HCT116 (cell line): Measurements from ENCODE around the gene IGFBPL1. TPM values are rescaled to one million over a fixed set of nuclear protein-coding genes. Genes with fewer than 3 reads are reported as not detected.

ENCODE experiments used
- ATAC-seq: fragments of 200-7000 bp; cut with Tn5 transposase; 2 replicates; pipeline ENCODE4 v1.9.1; 2020; ENCODE audit warnings: mild to moderate bottlenecking, moderate library complexity
- BruUV-seq: library from RNA; stranded (reverse); fragments of 400-500 nt; replicated peaks from 2 replicates; lab custom pipeline; 2021; lab: Mats Ljungman, UMichigan
- CTCF ChIA-PET: fragments of 300-600 bp; sonication (Branson Sonifier 250); formaldehyde crosslinking; loops from one replicate; lab custom pipeline; 2021; ENCODE audit warnings: antibody characterized with exemption; lab: Charles Lee
- POLR2A ChIA-PET: fragments of 300-600, 350-600 bp; sonication (Branson Sonifier 250); formaldehyde crosslinking; loops from one replicate; lab custom pipeline; 2021; ENCODE audit warnings: antibody characterized with exemption; lab: Charles Lee
- RAD21 ChIA-PET, 2 experiments: fragments of 300-600 bp; sonication (Branson Sonifier 250); formaldehyde crosslinking; loops; one replicate each; lab custom pipeline; 2023; ENCODE audit warnings: low total read pairs in 2 of 2; ENCODE audit not compliant: uncharacterized antibody in 2 of 2, unreplicated experiment in 2 of 2, low non-redundant PET in 1 of 2; lab: Charles Lee
- DNase-seq: peaks from one replicate; pipeline ENCODE4 v3.0.0-alpha.2; 2010; ENCODE audit warnings: low read depth, low spot score
- H2AFZ ChIP-seq: fragments of 200-600 bp; shearing (Covaris generic), sonication (generic); 2 replicates; pipeline ENCODE4 v1.6.1; 2017; ENCODE audit warnings: low read depth, mixed run types, mixed read lengths, antibody characterized with exemption, low read length; ENCODE audit not compliant: poor library complexity, severe bottlenecking
- H3K27ac ChIP-seq: 2 replicates; pipeline ENCODE4 v1.5.1; 2012; ENCODE audit warnings: low read depth, low read length
- H3K27me3 ChIP-seq: fragments of 200-600 bp; sonication (generic); 2 replicates; pipeline ENCODE4 v1.6.1; 2016; ENCODE audit warnings: mixed run types, low read length, mixed read lengths; ENCODE audit not compliant: insufficient read depth
- H3K36me3 ChIP-seq, 2 experiments: fragments of 200-500 bp in 1 of 2; fragments of 200-600 bp in 1 of 2; sonication (Bioruptor generic) in 1 of 2; sonication (generic) in 1 of 2; 2 replicates each; pipeline versions ENCODE4 v1.5.1 to v1.6.1; 2014 to 2016; ENCODE audit warnings: low read length in 2 of 2, inconsistent platforms in 1 of 2, mixed read lengths in 1 of 2, mixed run types in 1 of 2; ENCODE audit not compliant: insufficient read depth in 2 of 2, control insufficient read depth in 1 of 2
- H3K4me1 ChIP-seq, 2 experiments: fragments of 200-600 bp in 1 of 2; sonication (generic) in 1 of 2; 2 replicates each; pipeline versions ENCODE4 v1.5.1 to v1.6.1; 2012 to 2017; ENCODE audit warnings: low read length in 2 of 2, inconsistent platforms in 1 of 2, mild to moderate bottlenecking in 1 of 2, mixed read lengths in 1 of 2, mixed run types in 1 of 2, moderate library complexity in 1 of 2; ENCODE audit not compliant: insufficient read depth in 2 of 2, control insufficient read depth in 1 of 2
- H3K4me2 ChIP-seq: fragments of 200-600 bp; sonication (generic); 2 replicates; pipeline ENCODE4 v1.6.1; 2017; ENCODE audit warnings: mixed run types, low read length, mixed read lengths
- H3K4me3 ChIP-seq, 2 experiments: fragments of 200-600 bp in 1 of 2; sonication (generic) in 1 of 2; replicated peaks in 1 of 2; 2 replicates each; pipeline ENCODE4 v1.5.1; 2011 to 2016; ENCODE audit warnings: low read length in 2 of 2, control low read depth in 1 of 2, low read depth in 1 of 2, mild to moderate bottlenecking in 1 of 2, mixed read lengths in 1 of 2, mixed run types in 1 of 2
- H3K79me2 ChIP-seq: fragments of 200-600 bp; sonication (generic); 2 replicates; pipeline ENCODE4 v1.6.1; 2017; ENCODE audit warnings: mild to moderate bottlenecking, mixed run types, low read length, moderate library complexity, mixed read lengths; ENCODE audit not compliant: insufficient read depth
- H3K9ac ChIP-seq: fragments of 200-600 bp; sonication (generic); 2 replicates; pipeline ENCODE4 v1.6.1; 2016; ENCODE audit warnings: low read length, mixed read lengths
- H3K9me2 ChIP-seq: fragments of 200-600 bp; sonication (generic), shearing (Covaris generic); 2 replicates; pipeline ENCODE4 v1.6.1; 2017; ENCODE audit warnings: mixed run types, mild to moderate bottlenecking, moderate library complexity; ENCODE audit not compliant: insufficient read depth
- H3K9me3 ChIP-seq, 2 experiments: fragments of 200-500 bp in 1 of 2; fragments of 200-600 bp in 1 of 2; sonication (Bioruptor generic) in 1 of 2; sonication (generic) in 1 of 2; 2 replicates each; pipeline ENCODE4 v1.6.1; 2014 to 2017; ENCODE audit warnings: low read length in 2 of 2, mixed read lengths in 2 of 2, inconsistent platforms in 1 of 2, low read depth in 1 of 2, mild to moderate bottlenecking in 1 of 2, mixed run types in 1 of 2, moderate library complexity in 1 of 2; ENCODE audit not compliant: control insufficient read depth in 1 of 2, insufficient read depth in 1 of 2
- H4K20me1 ChIP-seq: fragments of 200-600 bp; sonication (generic), shearing (Covaris generic); 2 replicates; pipeline ENCODE4 v1.6.1; 2017; ENCODE audit warnings: mixed run types, mild to moderate bottlenecking, moderate library complexity; ENCODE audit not compliant: insufficient read depth
- EGR1 ChIP-seq: IDR thresholded peaks from 2 replicates; pipeline ENCODE4 v1.6.1; 2012; ENCODE audit warnings: low read depth
- EZH2phosphoT487 ChIP-seq: fragments of 200-600 bp; IDR thresholded peaks from 2 replicates; pipeline ENCODE4 v1.6.1; 2018; ENCODE audit warnings: antibody characterized with exemption, borderline replicate concordance
- JUND ChIP-seq: IDR thresholded peaks from 2 replicates; pipeline ENCODE4 v1.6.1; 2012
- SP1 ChIP-seq: IDR thresholded peaks from 2 replicates; pipeline ENCODE4 v1.6.1; 2012; ENCODE audit warnings: low read depth
- SRF ChIP-seq: IDR thresholded peaks from 2 replicates; pipeline ENCODE4 v1.6.1; 2012; ENCODE audit warnings: low read depth
- TCF7L2 ChIP-seq: IDR thresholded peaks from 2 replicates; pipeline ENCODE4 v1.7.0; 2011; ENCODE audit warnings: borderline replicate concordance, inconsistent platforms; ENCODE audit not compliant: insufficient read depth, insufficient read length; ENCODE audit errors: extremely low read depth
- ZFX ChIP-seq: fragments of 450-650 bp; IDR thresholded peaks from 2 replicates; pipeline ENCODE4 v1.6.1; 2017
- intact Hi-C: fragments of 100-400 bp; cut with micrococcal nuclease; formaldehyde crosslinking; loops from 2 replicates; pipeline ENCODE4 v1.10.0; 2022
- total RNA-seq: library from RNA; stranded (reverse); gene quantifications from one replicate; pipeline ENCODE4 v1.2.1, GENCODE V29; 2021; ENCODE audit not compliant: unreplicated experiment
- TF ChIP-seq, protein P1 (sequence below): IDR thresholded peaks from 2 replicates; pipeline ENCODE4 v1.6.1; 2012; ENCODE audit warnings: low read depth
- TF ChIP-seq, protein P2 (sequence below): IDR thresholded peaks from 2 replicates; pipeline ENCODE4 v1.6.1; 2011; ENCODE audit warnings: mild to moderate bottlenecking, low read length, moderate library complexity; ENCODE audit not compliant: insufficient replicate concordance; ENCODE audit errors: extremely low read depth
- TF ChIP-seq, protein P3 (sequence below): IDR thresholded peaks from 2 replicates; pipeline ENCODE4 v1.6.1; 2012

IGFBPL1 gene
- total RNA-seq, 1 experiment from 2014 or later, result not detected

DNA sequence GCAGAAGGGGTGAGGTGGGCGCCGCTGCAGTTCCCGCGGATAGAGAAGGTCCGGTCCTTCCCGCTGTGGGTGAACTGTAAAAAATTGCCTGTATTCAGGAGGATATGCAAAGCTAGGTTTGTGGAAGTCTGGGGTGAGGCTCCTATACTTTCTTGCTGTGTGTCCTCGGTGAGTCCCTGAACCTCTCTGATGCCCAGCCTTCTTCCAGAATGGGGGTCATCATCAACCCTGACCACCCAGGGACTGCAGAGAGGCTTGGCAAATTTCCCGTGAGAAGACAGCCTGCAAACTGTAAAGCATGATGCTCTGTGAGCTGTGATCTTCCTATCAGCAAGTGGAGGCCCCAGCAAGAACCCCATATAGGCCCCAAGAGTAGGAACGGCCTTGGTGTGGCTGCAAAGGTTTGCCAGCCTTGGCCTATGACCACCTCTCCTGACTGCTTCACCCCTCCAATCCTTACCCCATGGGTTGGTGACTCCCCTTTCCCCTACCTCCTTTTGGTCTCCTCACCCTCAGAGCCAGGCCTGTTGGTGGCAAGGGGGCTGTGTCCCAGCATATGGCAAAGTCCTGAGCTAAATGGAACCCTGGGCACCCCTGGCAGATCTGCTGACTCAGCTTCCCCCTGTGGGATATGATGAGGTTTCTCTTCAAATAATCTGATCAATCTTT is 31.0 kb downstream of the IGFBPL1 start:
- TF ChIP-seq EGR1, result no peak
- H3K4me3 ChIP-seq, result peak overlapping the region; percentile 94 to 98
- intact Hi-C loops, result loop anchor here (10.0 kb wide), 1 partner anchor 908 kb away; the partner anchor contains the start of gene POLR1E
- ATAC-seq, result peak; percentile 0; the same call in 1 of the 2 replicates
- H3K27me3 ChIP-seq, result no peaks in the 10 kb centered on the region
- no peaks in the 10 kb centered on the region for H4K20me1 ChIP-seq
- peaks cover 3 to 30% of the 10 kb centered on the region in 2 experiments; a peak in 3 of 4 replicates for H3K36me3 ChIP-seq
- no peaks in the 10 kb centered on the region for H3K9me3 ChIP-seq
- ChIA-PET RAD21 (no interaction called here), CTCF (interaction anchor here (0.7 to 1.6 kb wide), 4 partner anchors 11 to 489 kb away, joined by 3 read pairs; no protein-coding TSS in a partner anchor), POLR2A (no interaction called here)
- H3K27ac ChIP-seq, result peak overlapping the region; percentile 62
- DNase-seq, result no peak
- no TSS peak for BruUV-seq
- H3K79me2 ChIP-seq, result peaks cover 44% of the 10 kb centered on the region
- peak overlapping the region; percentile 81 for H3K4me2 ChIP-seq
- H3K4me1 ChIP-seq, result peaks cover 5 to 13% of the 10 kb centered on the region in 2 experiments; a peak in 3 of 4 replicates
- peak overlapping the region; percentile 42 for H2AFZ ChIP-seq
- peak overlapping the region; percentile 94 for H3K9ac ChIP-seq
- no peaks in the 10 kb centered on the region for H3K9me2 ChIP-seq

DNA sequence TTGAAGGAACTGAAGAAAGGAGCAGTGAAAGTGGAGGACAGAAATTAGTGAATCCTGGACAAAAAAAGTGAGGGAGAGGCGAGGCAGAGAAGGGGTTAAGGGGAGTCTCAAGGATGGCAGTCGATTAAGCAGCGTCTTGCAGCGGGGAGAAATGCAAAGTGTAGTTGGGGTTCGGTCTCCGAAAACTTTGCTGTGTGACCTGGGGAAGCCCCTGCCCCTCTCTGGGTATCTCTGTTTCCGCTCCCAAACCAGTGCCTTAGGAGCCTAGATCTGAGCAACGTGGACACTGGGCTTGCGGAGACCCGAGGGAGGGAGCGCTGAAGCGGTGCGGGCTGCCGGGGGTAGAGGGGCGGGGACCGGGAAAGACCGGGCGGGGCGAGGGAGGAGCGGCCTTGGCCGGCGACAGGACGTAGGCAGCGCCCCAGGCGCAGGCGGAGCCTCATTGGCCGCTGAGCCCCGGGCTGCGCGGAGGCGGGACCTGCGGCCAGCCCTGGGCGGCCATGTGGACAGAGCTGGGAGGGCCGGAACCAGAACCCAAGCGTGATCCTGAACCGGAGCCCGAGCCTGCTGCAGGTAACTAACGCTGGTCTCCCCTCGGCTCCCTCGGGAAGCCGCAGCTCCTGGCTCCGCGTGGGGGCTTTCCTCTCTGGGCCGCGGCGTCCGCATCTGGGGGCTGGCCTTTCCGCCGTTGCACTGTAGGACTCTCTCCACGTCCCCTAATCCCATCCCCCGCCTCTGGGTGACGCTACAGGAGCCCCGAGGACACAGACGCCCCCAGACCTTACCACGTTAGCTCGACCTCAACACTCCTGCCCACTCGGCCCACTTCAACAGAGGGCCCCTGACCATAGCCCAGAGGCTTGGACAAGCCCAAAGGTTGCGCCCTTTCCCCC is 31.8 kb downstream of the IGFBPL1 start, which contains the start of gene ALDH1B1:
Gene ALDH1B1, plus strand, starts transcription at position 468 of the 893 bp plus-strand sequence. CDS start 3,047 bp downstream, outside the sequence.
- Histone ChIP-seq H3K9me2 (no peaks in the 10 kb centered on the region), H3K4me2 (peak within 1 kb of the TSS; percentile 81), H3K79me2 (peaks cover 44% of the 10 kb centered on the region), H2AFZ (peak within 1 kb of the TSS; percentile 67), H3K4me1 (peaks cover 5 to 13% of the 10 kb centered on the region in 2 experiments; a peak in 3 of 4 replicates), H3K27me3 (no peaks in the 10 kb centered on the region), H3K9ac (peak within 1 kb of the TSS; percentile 94), H3K36me3 (peaks cover 3 to 25% of the 10 kb centered on the region in 2 experiments; a peak in 3 of 4 replicates), H3K27ac (peak within 1 kb of the TSS; percentile 62), H4K20me1 (no peaks in the 10 kb centered on the region), H3K9me3 (no peaks in the 10 kb centered on the region), H3K4me3 (peak within 1 kb of the TSS; percentile 94 to 98)
- intact Hi-C loops, result loop anchor here (10.0 kb wide), 1 partner anchor 908 kb away; the partner anchor contains the start of gene POLR1E
- TSS peak; percentile 43 for BruUV-seq
- ChIA-PET RAD21 (no interaction called here), CTCF (interaction anchor here (0.7 to 1.6 kb wide), 4 partner anchors 11 to 488 kb away, joined by 3 read pairs; no protein-coding TSS in a partner anchor), POLR2A (no interaction called here)
- peak; percentile 68 for DNase-seq
- peak; percentile 99 for ATAC-seq
- TF ChIP-seq SP1, result peak; percentile 4; the same call in 1 of the 2 replicates
- no peak for TF ChIP-seq JUND
- TF ChIP-seq, protein P1, sequence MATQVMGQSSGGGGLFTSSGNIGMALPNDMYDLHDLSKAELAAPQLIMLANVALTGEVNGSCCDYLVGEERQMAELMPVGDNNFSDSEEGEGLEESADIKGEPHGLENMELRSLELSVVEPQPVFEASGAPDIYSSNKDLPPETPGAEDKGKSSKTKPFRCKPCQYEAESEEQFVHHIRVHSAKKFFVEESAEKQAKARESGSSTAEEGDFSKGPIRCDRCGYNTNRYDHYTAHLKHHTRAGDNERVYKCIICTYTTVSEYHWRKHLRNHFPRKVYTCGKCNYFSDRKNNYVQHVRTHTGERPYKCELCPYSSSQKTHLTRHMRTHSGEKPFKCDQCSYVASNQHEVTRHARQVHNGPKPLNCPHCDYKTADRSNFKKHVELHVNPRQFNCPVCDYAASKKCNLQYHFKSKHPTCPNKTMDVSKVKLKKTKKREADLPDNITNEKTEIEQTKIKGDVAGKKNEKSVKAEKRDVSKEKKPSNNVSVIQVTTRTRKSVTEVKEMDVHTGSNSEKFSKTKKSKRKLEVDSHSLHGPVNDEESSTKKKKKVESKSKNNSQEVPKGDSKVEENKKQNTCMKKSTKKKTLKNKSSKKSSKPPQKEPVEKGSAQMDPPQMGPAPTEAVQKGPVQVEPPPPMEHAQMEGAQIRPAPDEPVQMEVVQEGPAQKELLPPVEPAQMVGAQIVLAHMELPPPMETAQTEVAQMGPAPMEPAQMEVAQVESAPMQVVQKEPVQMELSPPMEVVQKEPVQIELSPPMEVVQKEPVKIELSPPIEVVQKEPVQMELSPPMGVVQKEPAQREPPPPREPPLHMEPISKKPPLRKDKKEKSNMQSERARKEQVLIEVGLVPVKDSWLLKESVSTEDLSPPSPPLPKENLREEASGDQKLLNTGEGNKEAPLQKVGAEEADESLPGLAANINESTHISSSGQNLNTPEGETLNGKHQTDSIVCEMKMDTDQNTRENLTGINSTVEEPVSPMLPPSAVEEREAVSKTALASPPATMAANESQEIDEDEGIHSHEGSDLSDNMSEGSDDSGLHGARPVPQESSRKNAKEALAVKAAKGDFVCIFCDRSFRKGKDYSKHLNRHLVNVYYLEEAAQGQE, result no peak
- peak; percentile 68 for TF ChIP-seq ZFX
- TF ChIP-seq, protein P2, sequence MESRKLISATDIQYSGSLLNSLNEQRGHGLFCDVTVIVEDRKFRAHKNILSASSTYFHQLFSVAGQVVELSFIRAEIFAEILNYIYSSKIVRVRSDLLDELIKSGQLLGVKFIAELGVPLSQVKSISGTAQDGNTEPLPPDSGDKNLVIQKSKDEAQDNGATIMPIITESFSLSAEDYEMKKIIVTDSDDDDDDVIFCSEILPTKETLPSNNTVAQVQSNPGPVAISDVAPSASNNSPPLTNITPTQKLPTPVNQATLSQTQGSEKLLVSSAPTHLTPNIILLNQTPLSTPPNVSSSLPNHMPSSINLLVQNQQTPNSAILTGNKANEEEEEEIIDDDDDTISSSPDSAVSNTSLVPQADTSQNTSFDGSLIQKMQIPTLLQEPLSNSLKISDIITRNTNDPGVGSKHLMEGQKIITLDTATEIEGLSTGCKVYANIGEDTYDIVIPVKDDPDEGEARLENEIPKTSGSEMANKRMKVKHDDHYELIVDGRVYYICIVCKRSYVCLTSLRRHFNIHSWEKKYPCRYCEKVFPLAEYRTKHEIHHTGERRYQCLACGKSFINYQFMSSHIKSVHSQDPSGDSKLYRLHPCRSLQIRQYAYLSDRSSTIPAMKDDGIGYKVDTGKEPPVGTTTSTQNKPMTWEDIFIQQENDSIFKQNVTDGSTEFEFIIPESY, result no peak
- TF ChIP-seq EZH2phosphoT487, result no peak
- TF ChIP-seq EGR1, result peak; percentile 63; the same call in 1 of the 2 replicates
- TF ChIP-seq TCF7L2, result no peak
- TF ChIP-seq, protein P3, sequence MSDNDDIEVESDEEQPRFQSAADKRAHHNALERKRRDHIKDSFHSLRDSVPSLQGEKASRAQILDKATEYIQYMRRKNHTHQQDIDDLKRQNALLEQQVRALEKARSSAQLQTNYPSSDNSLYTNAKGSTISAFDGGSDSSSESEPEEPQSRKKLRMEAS, result peak; percentile 89
- no peak for TF ChIP-seq SRF
